Ectodermal cell (in vitro differentiated cells): ENCODE data around the gene TP53TG5.

Experiments used
- H3K27ac ChIP-seq: 2 replicates; pipeline ENCODE4 v1.7.0; 2013; ENCODE audit warnings: mild to moderate bottlenecking, low read depth, low read length; ENCODE audit not compliant: insufficient read depth, poor library complexity, severe bottlenecking
- H3K27me3 ChIP-seq: 2 replicates; pipeline ENCODE4 v1.7.0; 2013; ENCODE audit warnings: mild to moderate bottlenecking, low read length; ENCODE audit not compliant: insufficient read depth, control insufficient read depth, poor library complexity, severe bottlenecking
- H3K36me3 ChIP-seq: one replicate; pipeline ENCODE4 v1.7.0; 2013; ENCODE audit warnings: low read length; ENCODE audit not compliant: control insufficient read depth, insufficient read depth
- H3K4me1 ChIP-seq: one replicate; pipeline ENCODE4 v1.7.0; 2013; ENCODE audit warnings: low read length; ENCODE audit not compliant: control insufficient read depth, insufficient read depth
- H3K4me3 ChIP-seq: 2 replicates; pipeline ENCODE4 v1.7.0; 2013; ENCODE audit warnings: low read depth, low read length, control low read depth; ENCODE audit not compliant: insufficient read depth
- H3K9me3 ChIP-seq: 2 replicates; pipeline ENCODE4 v1.7.0; 2013; ENCODE audit warnings: mild to moderate bottlenecking, low read length, moderate library complexity; ENCODE audit not compliant: control insufficient read depth
- WGBS, 2 experiments: methylation state at CpG; one replicate each; pipeline ENCODE4 v1.1.7; 2013; ENCODE audit warnings: missing lambda C conversion rate in 2 of 2; 5-methylcytosine and 5-hydroxymethylcytosine counted together

Gene TP53TG5

GRCh38 chr20:45345104-45345936 is 32.8 kb downstream of the TP53TG5 start:
- Histone ChIP-seq H3K27me3 (no peaks in the 10 kb centered on the region), H3K4me3 (no peak overlapping the region), H3K4me1 (peaks cover 68% of the 10 kb centered on the region), H3K36me3 (no peaks in the 10 kb centered on the region), H3K27ac (no peak overlapping the region), H3K9me3 (no peaks in the 10 kb centered on the region)
- WGBS, 2 experiments = 70 to 71% methylated on average over 7 to 9 of the region's 9 CpGs

DNA sequence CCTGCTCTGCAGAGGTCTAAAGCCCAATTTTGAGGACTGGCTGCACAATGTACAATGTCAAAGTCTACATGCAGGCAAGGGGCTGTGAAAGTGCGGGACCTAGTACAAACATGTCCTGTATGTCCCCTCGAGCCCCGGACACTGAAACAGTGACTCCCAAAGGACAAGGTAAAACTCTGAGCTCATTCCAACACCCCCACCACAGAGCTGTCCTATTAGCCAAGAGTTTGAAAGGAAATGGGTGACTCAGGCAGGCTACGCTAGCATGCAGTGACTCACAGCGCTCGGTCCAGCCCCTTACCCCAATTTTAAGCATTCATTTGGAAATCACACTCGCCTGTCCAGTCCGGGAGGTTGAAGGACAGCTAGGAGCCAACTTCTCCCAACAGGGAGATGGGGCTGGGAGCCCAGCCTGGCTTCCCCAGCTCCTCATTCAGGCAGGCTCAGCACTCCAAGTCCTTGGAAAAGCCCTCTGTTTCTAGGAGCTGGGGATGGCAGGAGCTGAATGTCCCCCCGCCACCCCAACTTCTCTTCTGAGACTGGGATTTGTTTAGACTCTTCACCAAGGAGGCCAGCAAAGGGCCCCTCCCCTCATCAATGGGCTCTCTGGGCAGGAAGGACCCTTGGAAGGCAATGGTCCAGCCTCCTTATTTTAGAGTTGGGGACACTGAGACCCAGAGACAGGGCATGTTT is 33.8 kb downstream of the TP53TG5 start:
- Histone ChIP-seq H3K36me3 (no peaks in the 10 kb centered on the region), H3K4me1 (peaks cover 68% of the 10 kb centered on the region), H3K27me3 (no peaks in the 10 kb centered on the region), H3K4me3 (no peak overlapping the region), H3K27ac (no peak overlapping the region), H3K9me3 (no peaks in the 10 kb centered on the region)
- WGBS, 2 experiments = 66 to 72% methylated on average over 9 of the region's 9 CpGs

- Histone ChIP-seq H3K27me3 (no peaks in the 10 kb centered on the region), H3K27ac (no peak overlapping the region), H3K9me3 (no peaks in the 10 kb centered on the region), H3K4me1 (peaks cover 68% of the 10 kb centered on the region), H3K4me3 (no peak overlapping the region), H3K36me3 (no peaks in the 10 kb centered on the region)
- 62 to 63% methylated on average over 6 of the region's 6 CpGs for WGBS, 2 experiments
These were observed 34.5 kb downstream of the TP53TG5 start for GRCh38 chr20:45343532-45344167.

GRCh38 chr20:45342855-45343531 is 35.1 kb downstream of the TP53TG5 start:
- H3K9me3 ChIP-seq = no peaks in the 10 kb centered on the region
- H3K27me3 ChIP-seq = no peaks in the 10 kb centered on the region
- 40% methylated on average over 6 of the region's 6 CpGs for WGBS, 2 experiments
- H3K36me3 ChIP-seq = no peaks in the 10 kb centered on the region
- no peak overlapping the region for H3K4me3 ChIP-seq
- H3K27ac ChIP-seq = no peak overlapping the region
- peaks cover 70% of the 10 kb centered on the region for H3K4me1 ChIP-seq

DNA sequence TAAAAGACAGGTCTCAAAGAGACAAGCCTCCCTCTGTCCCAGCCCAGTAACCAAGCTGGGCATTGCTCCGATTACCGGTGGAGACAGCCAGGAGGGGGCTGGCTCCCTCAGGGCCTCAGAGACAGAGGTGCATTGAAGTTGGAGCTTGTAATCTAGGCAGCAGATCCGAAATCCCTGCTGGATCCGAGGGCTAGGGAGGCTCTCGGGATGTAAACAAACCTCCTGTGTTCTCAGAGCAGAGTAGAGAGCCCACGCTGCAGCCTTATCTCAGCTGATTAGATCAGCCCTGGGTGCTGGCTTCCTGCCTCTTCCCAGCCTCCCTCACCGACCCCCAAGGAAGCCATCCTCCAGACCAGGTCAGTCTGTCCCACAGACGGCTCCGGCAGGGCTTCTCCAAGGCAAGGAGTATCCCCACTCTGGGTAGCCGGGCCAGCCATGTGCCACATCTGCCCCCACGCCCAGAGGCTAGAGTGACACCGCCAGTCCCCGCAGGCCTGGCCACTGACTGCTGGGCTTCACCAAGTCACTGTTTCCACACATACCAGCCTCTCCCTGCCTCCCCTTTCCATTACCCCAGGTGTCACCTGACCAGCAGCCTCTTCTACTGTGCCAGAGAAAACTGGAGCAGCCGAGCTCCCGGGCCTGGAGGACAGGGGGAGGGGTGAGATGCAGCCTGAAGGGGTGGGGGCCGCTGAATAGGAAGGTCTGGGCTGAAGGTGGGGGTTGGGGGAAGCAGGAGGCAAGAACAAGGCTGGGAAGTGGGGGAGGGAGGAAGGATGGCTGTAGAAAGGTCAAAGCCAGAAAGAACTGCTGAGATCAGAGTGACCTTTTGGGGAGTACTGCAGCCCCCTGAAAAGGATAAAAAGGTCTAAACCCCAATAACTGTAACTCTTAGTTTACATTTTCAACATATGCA is 35.9 kb downstream of the TP53TG5 start:
- Histone ChIP-seq H3K27me3 (no peaks in the 10 kb centered on the region), H3K9me3 (no peaks in the 10 kb centered on the region), H3K36me3 (no peaks in the 10 kb centered on the region), H3K4me3 (no peak overlapping the region), H3K4me1 (peaks cover 72% of the 10 kb centered on the region), H3K27ac (peak overlapping the region; percentile 28)
- WGBS, 2 experiments = 8 to 9% methylated on average over 16 of the region's 16 CpGs

GRCh38 chr20:45341579-45341938 is 36.6 kb downstream of the TP53TG5 start:
- H3K4me3 ChIP-seq = no peak overlapping the region
- 3 to 7% methylated on average over 3 of the region's 3 CpGs for WGBS, 2 experiments
- H3K4me1 ChIP-seq = peaks cover 67% of the 10 kb centered on the region
- no peaks in the 10 kb centered on the region for H3K27me3 ChIP-seq
- H3K27ac ChIP-seq = peak overlapping the region; percentile 28
- no peaks in the 10 kb centered on the region for H3K36me3 ChIP-seq
- no peaks in the 10 kb centered on the region for H3K9me3 ChIP-seq

DNA sequence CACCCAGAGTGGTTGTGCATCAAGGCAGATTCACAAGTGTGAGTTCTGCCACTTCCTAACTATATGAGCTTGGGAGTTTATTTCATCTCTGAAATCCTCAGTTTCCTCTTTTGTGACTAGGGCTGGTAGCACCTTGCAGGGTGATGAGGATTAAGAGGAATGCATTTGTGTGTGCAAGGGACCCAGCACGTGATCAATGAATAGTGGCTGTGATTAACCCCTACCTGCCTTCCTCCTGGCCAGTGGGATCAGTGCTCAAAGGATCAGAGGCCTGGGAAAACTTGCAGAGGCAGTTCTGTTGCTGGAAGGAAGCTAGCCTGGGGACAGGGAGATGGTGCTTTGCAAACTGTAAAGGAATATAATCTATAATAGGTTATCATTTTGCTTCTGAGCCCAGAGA is 37.2 kb downstream of the TP53TG5 start:
- H3K4me3 ChIP-seq = no peak overlapping the region
- H3K27ac ChIP-seq = peak overlapping the region; percentile 33

GRCh38 chr20:45340236-45340847 is 37.8 kb downstream of the TP53TG5 start:
- Histone ChIP-seq H3K27ac (peak overlapping the region; percentile 33), H3K4me1 (peaks cover 59% of the 10 kb centered on the region), H3K27me3 (no peaks in the 10 kb centered on the region), H3K4me3 (no peak overlapping the region), H3K36me3 (no peaks in the 10 kb centered on the region), H3K9me3 (no peaks in the 10 kb centered on the region)
- 75 to 76% methylated on average over 5 of the region's 5 CpGs for WGBS, 2 experiments

More for the DNA sequence above, 37.2 kb downstream of the TP53TG5 start:
- Histone ChIP-seq H3K27me3 (no peaks in the 10 kb centered on the region), H3K4me1 (peaks cover 61% of the 10 kb centered on the region), H3K36me3 (no peaks in the 10 kb centered on the region), H3K9me3 (no peaks in the 10 kb centered on the region)
- WGBS, 2 experiments = 7 to 12% methylated on average over 1 of the region's 1 CpG

GRCh38 chr20:45339799-45340198 is 38.3 kb downstream of the TP53TG5 start:
- peaks cover 58% of the 10 kb centered on the region for H3K4me1 ChIP-seq
- 91 to 94% methylated on average over 2 of the region's 2 CpGs for WGBS, 2 experiments

More at GRCh38 chr20:45339799-45340198, 38.3 kb downstream of the TP53TG5 start:
- Histone ChIP-seq H3K36me3 (no peaks in the 10 kb centered on the region), H3K27me3 (no peaks in the 10 kb centered on the region), H3K27ac (no peak overlapping the region), H3K4me3 (no peak overlapping the region), H3K9me3 (no peaks in the 10 kb centered on the region)
